ENCODE data around the gene PRKCA. TPM values are rescaled to one million over a fixed set of nuclear protein-coding genes. Genes with fewer than 3 reads are reported as not detected.

Gene PRKCA
- total and polyA plus RNA-seq, 9 of the 15 experiments (the other 6 are each of a cell fraction or from before 2014, with no cell fraction given): 3.2 to 33.0 (median 17.8) TPM

- TF ChIP-seq TFE3 (CRISPR knock-in tag; IDR thresholded peaks at IDR 0.05) (no peak; the same call in 1 of the 2 replicates), TAF9B (IDR thresholded peaks at IDR 0.05; ENCODE audit: partially characterized antibody) (peak; percentile 49), REST (IDR thresholded peaks at IDR 0.05; ENCODE audit: borderline replicate concordance) (peak; percentile 47; the same call in 1 of the 2 replicates), REST (CRISPR knock-in tag; IDR thresholded peaks at IDR 0.05; ENCODE audit: low read depth) (no peak), ZNF431 (CRISPR knock-in tag; IDR thresholded peaks at IDR 0.05) (no peak), USF2 (CRISPR knock-in tag; IDR thresholded peaks at IDR 0.05) (no peak), ZNF24 (IDR thresholded peaks at IDR 0.05) (no peak), GATA2 (CRISPR knock-in tag; IDR thresholded peaks at IDR 0.05) (peak; percentile 42), ZNF695 (CRISPR knock-in tag; IDR thresholded peaks at IDR 0.05) (no peak), ZNF639 (CRISPR knock-in tag; conservative IDR thresholded peaks at IDR 0.05 in 1 of 2, IDR thresholded peaks at IDR 0.05 in 1 of 2) (no peak; a peak in 1 of 4 replicates), ZBTB33 (CRISPR knock-in tag; IDR thresholded peaks at IDR 0.05) (no peak), TCF3 (CRISPR knock-in tag; IDR thresholded peaks at IDR 0.05) (peak; percentile 85), TCF7L2 (IDR thresholded peaks at IDR 0.05; ENCODE audit: low read depth, low read length) (no peak)
These were observed 41.2 kb downstream of the PRKCA start (continued) for GRCh38 chr17:66343531-66344078.

Data from K562 (cell line).